Pancreas (tissue), 10 donors: ENCODE data around the gene SPINK14. TPM values are rescaled to one million over a fixed set of nuclear protein-coding genes. Genes with fewer than 3 reads are reported as not detected.

ENCODE experiments used
- ATAC-seq, 4 donors: fragments of 200-7000 bp; cut with Tn5 transposase; one replicate each; pipeline versions ENCODE4 v1.8.0 to v1.9.1; 2020; ENCODE audit warnings: mild to moderate bottlenecking in 4 of 4, moderate library complexity in 4 of 4
- DNase-seq, 6 donors: peaks; one replicate each; pipeline ENCODE4 v3.0.0-alpha.2; 2020
- FAIRE-seq: peaks from 2 replicates; lab custom pipeline; 2012; peaks lifted over from hg19 to GRCh38; lab: Jason Lieb, UNC
- H3K27ac ChIP-seq, 4 donors: fragments of 200-600 bp; sonication (generic); 1 replicate in 3 of 4; 2 replicates in 1 of 4; pipeline versions ENCODE4 v1.5.0 to v1.8.0; 2020
- H3K27me3 ChIP-seq, 4 donors: fragments of 200-600 bp; one replicate each; pipeline ENCODE4 v1.8.0; 2021
- H3K36me3 ChIP-seq, 3 donors: fragments of 200-600 bp; sonication (generic) in 1 of 3; one replicate each; pipeline versions ENCODE4 v1.5.0 to v1.8.0; 2020 to 2021
- H3K4me1 ChIP-seq, 3 donors: fragments of 200-600 bp; one replicate each; pipeline ENCODE4 v1.8.0; 2021
- H3K4me3 ChIP-seq, 4 donors: fragments of 200-600 bp; sonication (generic) in 2 of 4; one replicate each; pipeline versions ENCODE4 v1.5.0 to v1.8.0; 2020 to 2021
- H3K9me3 ChIP-seq, 4 donors: fragments of 200-600 bp; one replicate each; pipeline ENCODE4 v1.8.0; 2021
- CTCF ChIP-seq, 4 donors: fragments of 200-600 bp; sonication (generic) in 3 of 4; IDR thresholded peaks; one replicate each; pipeline versions ENCODE4 v1.5.0 to v1.8.0; 2021; ENCODE audit warnings: antibody characterized with exemption in 4 of 4
- WGBS, 2 donors: extraction: QIAGEN DNeasy Blood & Tissue Kit; methylation state at CpG; one replicate each; pipeline ENCODE4 v1.1.7; 2013; 5-methylcytosine and 5-hydroxymethylcytosine counted together
- intact Hi-C, 3 donors: fragments of 100-400 bp; cut with DNase I; formaldehyde crosslinking; loops; one replicate each; pipeline versions ENCODE4 v1.11.1 to v1.14.2; 2022
- polyA plus RNA-seq, 2 donors: library from polyadenylated mRNA; stranded (reverse); fragments of 200-250 nt; gene quantifications; one replicate each; pipeline ENCODE4 v1.2.3, GENCODE V29; 2013
- total RNA-seq, 6 donors: library from RNA; stranded (reverse); fragmentation: NEBNext Ultra II Directional in 4 of 6; extraction: Animal tissue kit (Norgen Biotek cat#: 25700) in 4 of 6; gene quantifications; one replicate each; pipeline versions ENCODE4 v1.2.1 to v1.2.4, GENCODE V29; 2021 to 2023
- donor health status: healthy with polysubstance abuse.
- donor health status: DM: no; HTN: no; CAD: no; lungs with moderate emphysema.
- donor health status: DM: no; HTN: no; CAD: no.
- donor health status: control.
- donor health status: control.
- donor health status: Bipolar disorder and iron deficiency.
- donor health status: DM: yes; HTN: yes; CAD: no.
- donor health status: DM: no; HTN: no; CAD: no.
- donor health status: DM: no; HTN: no; CAD: no.
- donor health status: DM: yes; HTN: yes; CAD: no.

Gene SPINK14
- total RNA-seq: not detected
- polyA plus RNA-seq: not detected

GRCh38 chr5:148168246-148168645 lies at the start of gene SPINK14:
SPINK14 (plus strand) TSS chr5:148168546; CDS start chr5:148169733, 1,187 bp downstream.
- no peak for ATAC-seq
- no peak within 1 kb of the TSS for H3K4me3 ChIP-seq
- no peaks in the 10 kb centered on the region for H3K27me3 ChIP-seq
- H3K9me3 ChIP-seq: no peaks in the 10 kb centered on the region
- no peak for TF ChIP-seq CTCF (IDR thresholded peaks at IDR 0.05)
- no peak within 1 kb of the TSS for H3K27ac ChIP-seq
- no peaks in the 10 kb centered on the region for H3K4me1 ChIP-seq
- 95 to 97% methylated on average over 1 of the region's 1 CpG for WGBS, 2 donors
- DNase-seq: no peak
- FAIRE-seq: no peak
- intact Hi-C loops: no loop called here
- no peaks in the 10 kb centered on the region for H3K36me3 ChIP-seq

- Histone ChIP-seq H3K4me3 (no peak overlapping the region), H3K27me3 (no peaks in the 10 kb centered on the region), H3K27ac (no peak overlapping the region), H3K4me1 (no peaks in the 10 kb centered on the region), H3K36me3 (no peaks in the 10 kb centered on the region), H3K9me3 (no peaks in the 10 kb centered on the region)
- DNase-seq: no peak
- FAIRE-seq: no peak
- intact Hi-C loops: no loop called here
- 70 to 74% methylated on average over 3 of the region's 3 CpGs for WGBS, 2 donors
- ATAC-seq: no peak
- TF ChIP-seq CTCF (IDR thresholded peaks at IDR 0.05): no peak
Observed at GRCh38 chr5:148120317-148120716, 48.0 kb upstream of the SPINK14 start.

- H3K4me1 ChIP-seq: no peaks in the 10 kb centered on the region
- no peak for TF ChIP-seq CTCF (IDR thresholded peaks at IDR 0.05)
- no peaks in the 10 kb centered on the region for H3K9me3 ChIP-seq
- 43 to 49% methylated on average over 3 of the region's 3 CpGs for WGBS, 2 donors
- H3K27ac ChIP-seq: no peak overlapping the region
- DNase-seq (no peak), ATAC-seq (no peak), FAIRE-seq (no peak)
- H3K4me3 ChIP-seq: no peak overlapping the region
- intact Hi-C loops: no loop called here
- H3K27me3 ChIP-seq: no peaks in the 10 kb centered on the region
- H3K36me3 ChIP-seq: no peaks in the 10 kb centered on the region
Observed at GRCh38 chr5:148125641-148126040, 42.7 kb upstream of the SPINK14 start.

- Histone ChIP-seq H3K9me3 (no peaks in the 10 kb centered on the region), H3K4me3 (no peak overlapping the region), H3K27me3 (no peaks in the 10 kb centered on the region), H3K4me1 (no peaks in the 10 kb centered on the region), H3K36me3 (no peaks in the 10 kb centered on the region), H3K27ac (no peak overlapping the region)
- no peak for ATAC-seq
- intact Hi-C loops: no loop called here
- no peak for FAIRE-seq
- TF ChIP-seq CTCF (IDR thresholded peaks at IDR 0.05): no peak
- no peak for DNase-seq
- 86 to 87% methylated on average over 5 of the region's 5 CpGs for WGBS, 2 donors
Observed at GRCh38 chr5:148135091-148136048, 33.0 kb upstream of the SPINK14 start.

GRCh38 chr5:148140846-148141245 lies 27.5 kb upstream of the SPINK14 start:
- intact Hi-C loops: no loop called here
- no peak for TF ChIP-seq CTCF (IDR thresholded peaks at IDR 0.05)
- no peak for FAIRE-seq

More at GRCh38 chr5:148140846-148141245, 27.5 kb upstream of the SPINK14 start:
- H3K36me3 ChIP-seq: no peaks in the 10 kb centered on the region
- ATAC-seq (no peak), DNase-seq (no peak)
- H3K9me3 ChIP-seq: no peaks in the 10 kb centered on the region
- no peak overlapping the region for H3K27ac ChIP-seq
- peaks cover 7 to 24% (median 16%) of the 10 kb centered on the region in 3 donors for H3K4me1 ChIP-seq
- H3K27me3 ChIP-seq: no peaks in the 10 kb centered on the region
- H3K4me3 ChIP-seq: no peak overlapping the region
- WGBS, 2 donors: 95 to 97% methylated on average over 3 of the region's 3 CpGs
